ENCODE data around the gene ERBB3. TPM values are rescaled to one million over a fixed set of nuclear protein-coding genes. Genes with fewer than 3 reads are reported as not detected.

The ERBB3 gene
- total and polyA plus RNA-seq, 8 donors: 26.6 to 367 (median 225) TPM

DNA sequence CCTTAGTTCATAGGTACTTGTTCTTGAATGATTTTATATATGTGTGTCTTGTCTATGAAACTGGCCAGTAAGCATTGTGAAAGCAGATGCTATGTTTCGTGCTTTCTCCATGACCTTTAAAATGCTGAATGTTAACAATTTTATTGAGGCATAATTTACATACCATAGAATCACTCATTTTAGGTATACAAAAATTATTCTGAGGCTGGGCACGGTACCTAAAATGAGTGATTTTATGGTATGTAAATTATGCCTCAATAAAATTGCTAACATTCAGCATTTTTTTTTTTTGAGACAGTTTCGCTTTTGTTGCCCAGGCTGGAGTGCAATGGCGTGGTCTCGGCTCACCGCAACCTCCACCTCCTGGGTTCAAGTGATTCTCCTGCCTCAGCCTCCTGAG, 54.9 kb downstream of the ERBB3 start:
- H3K27me3 ChIP-seq: no peaks in the 10 kb centered on the region
- intact Hi-C loops (cut with DNase I; ENCODE audit: low total_unique reads): loop anchor here (5.0 kb wide), 1 partner anchor 52 kb away; the partner anchor contains the start of gene SMARCC2
- DNase-seq: no peak
- H3K27ac ChIP-seq: no peak overlapping the region
- H3K4me3 ChIP-seq: no peak overlapping the region
- no peaks in the 10 kb centered on the region for H3K9me3 ChIP-seq
- TF ChIP-seq, protein P1, sequence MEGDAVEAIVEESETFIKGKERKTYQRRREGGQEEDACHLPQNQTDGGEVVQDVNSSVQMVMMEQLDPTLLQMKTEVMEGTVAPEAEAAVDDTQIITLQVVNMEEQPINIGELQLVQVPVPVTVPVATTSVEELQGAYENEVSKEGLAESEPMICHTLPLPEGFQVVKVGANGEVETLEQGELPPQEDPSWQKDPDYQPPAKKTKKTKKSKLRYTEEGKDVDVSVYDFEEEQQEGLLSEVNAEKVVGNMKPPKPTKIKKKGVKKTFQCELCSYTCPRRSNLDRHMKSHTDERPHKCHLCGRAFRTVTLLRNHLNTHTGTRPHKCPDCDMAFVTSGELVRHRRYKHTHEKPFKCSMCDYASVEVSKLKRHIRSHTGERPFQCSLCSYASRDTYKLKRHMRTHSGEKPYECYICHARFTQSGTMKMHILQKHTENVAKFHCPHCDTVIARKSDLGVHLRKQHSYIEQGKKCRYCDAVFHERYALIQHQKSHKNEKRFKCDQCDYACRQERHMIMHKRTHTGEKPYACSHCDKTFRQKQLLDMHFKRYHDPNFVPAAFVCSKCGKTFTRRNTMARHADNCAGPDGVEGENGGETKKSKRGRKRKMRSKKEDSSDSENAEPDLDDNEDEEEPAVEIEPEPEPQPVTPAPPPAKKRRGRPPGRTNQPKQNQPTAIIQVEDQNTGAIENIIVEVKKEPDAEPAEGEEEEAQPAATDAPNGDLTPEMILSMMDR (IDR thresholded peaks at IDR 0.05): no peak
- TF ChIP-seq POLR2A (IDR thresholded peaks at IDR 0.05) (no peak), POLR2AphosphoS5 (IDR thresholded peaks at IDR 0.05) (no peak), EP300 (IDR thresholded peaks at IDR 0.05) (no peak)
- peaks cover 5 to 11% (median 8%) of the 10 kb centered on the region in 4 donors for H3K4me1 ChIP-seq
- peaks cover 82 to 97% (median 96%) of the 10 kb centered on the region in 4 donors for H3K36me3 ChIP-seq
- WGBS, 5 donors: 94 to 98% (median 97%) methylated on average over 6 of the region's 6 CpGs

DNA sequence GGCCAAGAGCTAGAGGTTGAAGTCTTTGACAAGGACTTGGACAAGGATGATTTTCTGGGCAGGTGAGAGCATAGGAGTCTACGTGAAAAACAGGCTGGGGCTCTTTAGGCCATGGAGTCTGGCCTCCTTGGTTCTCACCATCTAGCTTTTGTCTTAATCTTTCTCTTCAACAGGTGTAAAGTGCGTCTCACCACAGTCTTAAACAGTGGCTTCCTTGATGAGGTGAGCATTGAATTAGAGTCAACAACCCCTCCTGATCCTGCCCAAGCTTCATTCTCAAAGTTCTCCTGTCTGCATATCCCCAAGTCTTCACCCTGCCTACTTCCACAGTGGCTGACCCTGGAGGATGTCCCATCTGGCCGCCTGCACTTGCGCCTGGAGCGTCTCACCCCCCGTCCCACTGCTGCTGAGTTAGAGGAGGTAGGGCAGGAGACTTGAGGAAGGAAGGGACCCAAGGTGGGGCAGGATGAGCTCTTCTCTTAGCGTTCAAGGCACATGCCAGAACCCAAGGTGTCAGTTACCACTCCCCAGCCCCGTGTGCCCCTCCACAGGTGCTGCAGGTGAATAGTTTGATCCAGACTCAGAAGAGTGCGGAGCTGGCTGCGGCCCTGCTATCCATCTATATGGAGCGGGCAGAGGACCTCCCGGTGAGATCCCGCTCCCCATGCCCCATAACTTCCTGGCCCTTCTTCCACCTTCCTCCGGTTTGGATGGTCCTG, 58.0 kb downstream of the ERBB3 start:
- 92 to 96% (median 93%) methylated on average over 9 to 14 of the region's 14 CpGs for WGBS, 5 donors

GRCh38 chr12:56141946-56142784, 62.2 kb downstream of the ERBB3 start:
- no peak for DNase-seq
- H3K4me3 ChIP-seq: no peak overlapping the region
- 80 to 93% (median 87%) methylated on average over 19 of the region's 19 CpGs for WGBS, 5 donors
- no peaks in the 10 kb centered on the region for H3K27me3 ChIP-seq
- peak overlapping the region in 1 of 5 donors; percentile 40 for H3K27ac ChIP-seq
- H3K4me1 ChIP-seq: peaks cover 5 to 32% (median 14%) of the 10 kb centered on the region in 4 donors
- H3K36me3 ChIP-seq: peaks cover 68 to 84% (median 81%) of the 10 kb centered on the region in 4 donors
- no peaks in the 10 kb centered on the region for H3K9me3 ChIP-seq
- TF ChIP-seq EP300 (IDR thresholded peaks at IDR 0.05): no peak
- TF ChIP-seq, protein P1 (IDR thresholded peaks at IDR 0.05): no peak
- TF ChIP-seq POLR2AphosphoS5 (IDR thresholded peaks at IDR 0.05): no peak
- TF ChIP-seq POLR2A (IDR thresholded peaks at IDR 0.05): no peak
- intact Hi-C loops (cut with DNase I; ENCODE audit: low total_unique reads): no loop called here

More for the DNA sequence above, 58.0 kb downstream of the ERBB3 start:
- H3K4me3 ChIP-seq: no peak overlapping the region
- peaks cover 84 to 100% (median 99%) of the 10 kb centered on the region in 4 donors for H3K36me3 ChIP-seq
- H3K27ac ChIP-seq: no peak overlapping the region
- no peak for TF ChIP-seq EP300 (IDR thresholded peaks at IDR 0.05)
- no peak for TF ChIP-seq POLR2AphosphoS5 (IDR thresholded peaks at IDR 0.05)
- no peak for TF ChIP-seq POLR2A (IDR thresholded peaks at IDR 0.05)
- TF ChIP-seq, protein P1 (IDR thresholded peaks at IDR 0.05): no peak
- no peak for DNase-seq
- intact Hi-C loops (cut with DNase I; ENCODE audit: low total_unique reads): no loop called here
- H3K9me3 ChIP-seq: no peaks in the 10 kb centered on the region
- H3K27me3 ChIP-seq: no peaks in the 10 kb centered on the region
- peaks cover 0 to 3% (median under 1%) of the 10 kb centered on the region in 4 donors for H3K4me1 ChIP-seq

GRCh38 chr12:56143217-56143616, 63.3 kb downstream of the ERBB3 start:
- Histone ChIP-seq H3K27ac (peak overlapping the region in 3 of 5 donors; percentile 40 to 71 (median 57)), H3K4me3 (no peak overlapping the region), H3K36me3 (peaks cover 58 to 73% (median 71%) of the 10 kb centered on the region in 4 donors), H3K27me3 (no peaks in the 10 kb centered on the region), H3K9me3 (no peaks in the 10 kb centered on the region), H3K4me1 (peaks cover 5 to 37% (median 16%) of the 10 kb centered on the region in 4 donors)
- intact Hi-C loops (cut with DNase I; ENCODE audit: low total_unique reads): no loop called here
- TF ChIP-seq POLR2A (IDR thresholded peaks at IDR 0.05) (no peak), EP300 (IDR thresholded peaks at IDR 0.05) (no peak)
- TF ChIP-seq, protein P1 (IDR thresholded peaks at IDR 0.05): no peak
- no peak for DNase-seq
- 58 to 77% (median 70%) methylated on average over 4 of the region's 4 CpGs for WGBS, 5 donors

Measured in stomach (tissue), 9 donors.